Fibroblast of peridontal ligament (primary cell): Measurements from ENCODE around the gene KIAA0930.
"Not testable (repeated sequence)": the region's sequence is repeated elsewhere in the genome, so short reads cannot be mapped to it uniquely, and the experiment has no call there.

Experiments used
- DNase-seq: peaks from one replicate; pipeline ENCODE4 v3.0.0-alpha.2; 2010; ENCODE audit errors: extremely low read depth

The KIAA0930 gene

GRCh38 chr22:45240810-45241631, at the start of gene KIAA0930:
TSS of gene KIAA0930 (minus strand) at chr22:45240894. CDS start at chr22:45240703, 191 bp downstream.
- DNase-seq = peak; percentile 55

DNA sequence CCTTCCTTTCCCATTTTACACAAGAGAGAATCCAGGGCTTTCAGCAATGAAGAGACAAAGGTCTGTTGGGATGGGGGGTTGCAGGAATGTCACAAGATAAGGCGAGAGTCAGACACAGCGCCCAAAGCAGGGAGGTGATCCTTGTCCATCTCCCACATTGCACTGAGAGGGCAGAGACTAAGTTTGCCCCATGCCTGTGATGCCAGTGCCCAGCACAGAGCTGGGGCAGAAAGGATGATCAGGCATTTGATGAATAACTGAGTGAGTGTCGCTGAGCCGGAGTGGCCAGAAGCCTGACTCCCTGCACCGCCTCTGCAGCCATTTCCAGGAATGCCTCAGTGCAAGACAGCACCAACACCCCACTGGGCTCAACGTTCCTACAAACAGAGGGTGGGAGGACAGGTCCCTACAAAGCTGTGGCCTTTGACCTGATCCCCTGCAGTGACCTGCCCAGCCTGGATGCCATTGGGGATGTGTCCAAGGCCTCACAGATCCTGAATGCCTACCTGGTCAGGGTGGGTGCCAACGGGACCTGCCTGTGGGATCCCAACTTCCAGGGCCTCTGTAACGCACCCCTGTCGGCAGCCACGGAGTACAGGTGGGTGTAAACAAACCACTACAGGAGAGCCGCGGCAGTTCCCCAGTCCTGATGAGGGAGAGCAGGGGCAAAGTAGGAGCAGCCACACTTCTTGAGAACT, 46.3 kb upstream of the KIAA0930 start:
- DNase-seq = no peak

DNA sequence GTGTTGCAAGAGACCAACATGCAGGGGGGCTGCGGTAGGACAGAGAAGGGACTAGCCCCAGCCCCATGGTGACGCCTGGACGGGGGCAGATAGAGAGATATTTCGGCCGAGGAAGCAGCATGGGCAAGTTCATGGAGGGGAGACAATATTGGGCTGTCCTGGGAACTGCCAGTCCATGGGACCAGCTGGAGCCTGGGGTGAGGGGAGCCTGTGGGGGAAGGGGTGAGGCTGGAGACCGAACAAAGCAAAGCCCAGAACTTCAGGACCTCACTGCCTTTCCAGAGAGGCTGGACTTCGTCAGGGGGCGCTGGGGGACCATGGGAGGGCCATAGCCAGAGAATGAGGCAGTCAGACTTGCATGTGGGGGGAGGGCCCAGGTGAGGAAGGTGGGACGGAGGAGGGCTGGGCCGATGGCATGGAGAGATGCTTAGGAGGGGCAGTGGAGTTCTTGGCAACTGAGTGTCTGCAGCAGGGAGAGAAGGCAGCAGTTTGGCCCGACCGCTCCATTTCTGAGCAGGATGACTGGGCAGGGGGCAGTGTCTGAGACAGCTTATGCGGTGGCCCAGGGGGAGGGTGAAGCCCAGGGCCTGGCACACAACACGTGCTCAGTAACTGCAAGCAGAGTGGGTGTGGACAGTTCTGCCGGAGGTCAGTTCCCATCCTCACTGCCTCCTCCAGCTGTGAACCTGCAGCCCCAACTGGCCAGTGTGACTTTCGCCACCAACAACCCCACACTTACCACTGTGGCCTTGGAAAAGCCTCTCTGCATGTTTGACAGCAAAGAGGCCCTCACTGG, 44.8 kb upstream of the KIAA0930 start:
- no peak for DNase-seq

DNA sequence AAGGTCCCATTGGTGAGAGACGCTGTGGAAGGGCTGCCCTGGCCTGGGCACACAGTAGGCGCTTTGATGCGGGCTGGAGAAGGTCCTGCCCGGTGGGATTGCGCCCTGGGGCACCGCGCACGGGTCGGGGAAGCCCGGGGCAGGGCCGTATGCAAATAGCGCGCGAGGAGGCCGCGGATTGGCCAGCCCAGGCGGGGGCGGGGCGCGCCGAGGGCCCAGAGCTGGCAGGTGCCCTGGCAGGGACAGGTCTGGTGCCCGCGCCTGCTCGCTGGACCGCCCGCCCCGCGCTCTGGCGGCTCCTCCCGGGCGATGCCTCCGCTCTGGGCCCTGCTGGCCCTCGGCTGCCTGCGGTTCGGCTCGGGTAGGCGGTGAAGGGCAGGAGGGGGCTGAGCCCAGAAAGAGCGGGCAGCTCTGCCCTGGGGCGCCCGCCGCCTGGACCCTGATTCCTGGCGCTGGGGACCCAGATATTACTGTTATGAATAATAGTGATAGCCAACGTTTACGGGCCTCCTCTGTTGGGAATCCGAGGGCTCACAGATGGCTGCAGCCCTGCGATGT, 44.1 kb upstream of the KIAA0930 start, which contains the start of gene UPK3A:
TSS of gene UPK3A (plus strand) at position 245 of the 558 bp plus-strand sequence. CDS start at position 310, 65 bp downstream.
- no peak for DNase-seq

- no peak for DNase-seq
Measured at GRCh38 chr22:45281010-45281409, 40.3 kb upstream of the KIAA0930 start.

DNA sequence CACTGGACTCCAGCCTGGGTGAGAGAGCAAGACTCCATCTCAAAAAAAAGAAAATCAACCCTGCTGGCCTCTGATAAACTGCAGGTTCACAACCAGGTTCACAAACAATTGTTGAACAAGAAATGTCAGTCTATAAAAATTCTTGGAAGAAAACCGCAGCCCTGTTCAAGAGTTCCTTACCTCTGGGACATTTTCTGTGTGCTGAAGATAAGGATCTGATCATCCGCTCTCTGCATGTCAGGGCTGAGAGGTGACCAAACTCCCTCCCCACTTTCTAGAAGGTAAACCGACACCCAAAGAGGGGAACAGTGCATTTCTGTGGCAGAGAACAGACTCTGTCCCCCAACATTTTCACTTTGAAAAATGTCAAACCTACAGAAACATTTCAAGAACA, 39.9 kb upstream of the KIAA0930 start:
- DNase-seq = no peak

- DNase-seq = no peak
Measured at GRCh38 chr22:45278125-45278524, 37.4 kb upstream of the KIAA0930 start.

GRCh38 chr22:45277720-45278119, 37.0 kb upstream of the KIAA0930 start:
- not testable (repeated sequence) for DNase-seq

GRCh38 chr22:45276507-45277105, 35.9 kb upstream of the KIAA0930 start:
- no peak for DNase-seq

GRCh38 chr22:45273452-45274075, 32.9 kb upstream of the KIAA0930 start:
- no peak for DNase-seq

DNA sequence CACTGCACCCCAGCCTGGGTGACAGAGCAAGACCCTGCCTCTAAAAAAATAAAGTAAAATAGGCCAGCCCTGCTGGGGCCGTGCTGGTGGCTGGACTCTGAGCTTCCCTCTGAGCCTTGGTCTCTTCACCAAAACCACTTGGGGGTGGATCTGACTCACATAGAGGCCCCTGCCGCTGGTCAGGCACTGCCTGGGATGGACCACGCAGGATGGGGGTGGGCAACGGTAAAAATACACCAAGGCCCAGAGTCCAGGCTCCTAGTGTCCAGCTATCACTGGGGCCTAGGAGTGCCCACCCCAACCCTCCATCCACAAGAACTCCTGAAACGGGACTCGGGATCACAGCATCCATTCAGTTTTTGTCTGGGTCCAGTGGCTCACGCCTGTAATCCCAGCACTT, 31.8 kb upstream of the KIAA0930 start:
- no peak for DNase-seq

GRCh38 chr22:45271667-45272201, 31.0 kb upstream of the KIAA0930 start:
- peak; percentile 52 for DNase-seq

GRCh38 chr22:45270095-45271020, 29.7 kb upstream of the KIAA0930 start:
- DNase-seq = no peak

DNA sequence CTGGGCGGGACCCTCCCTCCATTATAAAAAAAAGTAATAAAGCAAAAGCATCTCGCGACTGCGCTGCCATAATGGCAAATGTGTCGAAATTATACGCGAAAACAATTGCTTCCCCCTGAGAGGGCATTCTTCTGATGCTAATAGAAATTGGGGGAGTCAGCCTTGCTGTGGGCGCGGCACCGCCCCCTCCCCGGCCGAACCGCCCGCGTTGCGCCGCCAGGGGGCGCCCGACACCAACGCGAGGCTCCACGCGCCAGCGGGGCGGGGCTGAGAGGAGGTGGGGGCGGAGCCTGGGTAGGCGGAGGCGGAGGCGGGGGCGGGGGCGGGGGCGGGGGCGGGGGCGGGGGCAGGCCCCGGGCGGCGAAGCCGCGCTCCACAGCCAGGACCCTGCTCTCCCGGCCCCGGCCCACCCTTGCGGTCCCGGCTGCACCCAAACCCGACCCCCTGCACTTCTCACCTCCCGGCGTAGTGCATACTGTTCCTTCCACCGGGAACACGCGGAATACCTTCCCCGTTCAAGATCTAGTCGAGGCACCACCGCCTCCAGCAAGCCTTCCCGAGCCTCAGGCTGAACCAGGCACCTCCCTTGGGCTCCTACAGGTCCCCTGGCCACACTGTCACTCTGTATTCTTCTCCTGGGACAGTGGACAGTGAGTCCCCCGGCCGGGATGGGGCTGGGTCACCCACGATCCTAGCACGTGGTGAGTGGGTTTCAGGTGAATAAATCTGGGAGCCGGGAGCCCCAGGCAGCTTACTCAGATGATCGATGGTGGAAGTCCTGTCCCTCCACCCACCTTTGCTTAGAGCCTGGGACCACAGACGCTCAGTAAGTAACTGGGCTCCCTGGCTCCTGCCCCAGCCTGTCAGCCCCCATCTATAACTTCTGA, 28.5 kb upstream of the KIAA0930 start:
- DNase-seq = peak; percentile 63

- no peak for DNase-seq
Measured at GRCh38 chr22:45268167-45268957, 27.7 kb upstream of the KIAA0930 start.

GRCh38 chr22:45265535-45265934, 24.8 kb upstream of the KIAA0930 start:
- peak; percentile 13 for DNase-seq

DNA sequence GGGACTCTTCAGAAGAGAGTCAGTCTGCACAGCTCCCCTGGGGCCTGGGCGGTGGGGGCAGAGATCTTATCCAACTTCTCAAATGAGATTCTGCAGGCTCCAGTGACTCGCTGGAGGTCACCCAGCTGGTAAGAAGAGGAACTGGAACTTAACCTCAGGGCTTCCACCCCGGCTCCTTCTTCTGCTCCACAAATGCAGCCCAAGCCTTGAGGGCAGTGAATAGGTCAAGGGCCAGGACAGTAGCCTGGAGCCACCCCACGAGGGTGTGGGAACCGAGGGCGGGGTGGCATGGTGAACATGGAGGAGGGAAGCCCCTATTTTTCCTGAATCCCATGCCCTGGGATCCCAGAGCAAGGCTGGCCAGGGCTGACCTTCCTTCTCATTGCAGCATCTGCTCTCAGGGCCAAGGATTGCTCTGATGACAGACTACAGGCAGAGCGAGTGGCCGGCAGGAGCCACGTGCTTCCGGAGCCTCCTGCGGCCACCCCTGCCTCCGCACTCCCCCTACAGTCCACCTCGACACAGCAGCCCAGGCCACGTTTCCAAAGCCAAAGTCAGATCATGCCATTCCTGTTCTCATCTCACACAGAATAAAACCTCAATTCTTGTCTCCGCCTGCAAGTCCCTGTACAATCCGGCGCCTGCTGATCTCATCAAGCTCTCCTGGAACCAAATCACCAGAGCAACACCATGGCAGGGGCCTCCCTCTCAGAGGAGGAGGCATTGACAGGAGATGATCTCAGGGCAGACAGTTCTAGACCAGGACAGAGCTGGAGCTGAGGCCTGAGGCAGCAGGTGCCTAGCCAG, 23.0 kb upstream of the KIAA0930 start:
- peak; percentile 79 for DNase-seq
